GM18517 (cell line): ENCODE data around the gene PCBP3.
"Not testable (repeated sequence)": the region's sequence is repeated elsewhere in the genome, so short reads cannot be mapped to it uniquely, and the experiment has no call there.

Experiments
- ATAC-seq: cut with Tn5 transposase; IDR thresholded peaks from one replicate; pipeline ENCODE4 v1.9.1; 2021; ENCODE audit warnings: mild to moderate bottlenecking, moderate library complexity; ENCODE audit not compliant: unreplicated experiment

PCBP3 gene

GRCh38 chr21:45612665-45613019, 30.9 kb upstream of the PCBP3 start:
- ATAC-seq: not testable (repeated sequence)

- ATAC-seq: no peak
Measured at GRCh38 chr21:45613396-45613795, 30.1 kb upstream of the PCBP3 start.

GRCh38 chr21:45613881-45614280, 29.6 kb upstream of the PCBP3 start:
- ATAC-seq: no peak

DNA sequence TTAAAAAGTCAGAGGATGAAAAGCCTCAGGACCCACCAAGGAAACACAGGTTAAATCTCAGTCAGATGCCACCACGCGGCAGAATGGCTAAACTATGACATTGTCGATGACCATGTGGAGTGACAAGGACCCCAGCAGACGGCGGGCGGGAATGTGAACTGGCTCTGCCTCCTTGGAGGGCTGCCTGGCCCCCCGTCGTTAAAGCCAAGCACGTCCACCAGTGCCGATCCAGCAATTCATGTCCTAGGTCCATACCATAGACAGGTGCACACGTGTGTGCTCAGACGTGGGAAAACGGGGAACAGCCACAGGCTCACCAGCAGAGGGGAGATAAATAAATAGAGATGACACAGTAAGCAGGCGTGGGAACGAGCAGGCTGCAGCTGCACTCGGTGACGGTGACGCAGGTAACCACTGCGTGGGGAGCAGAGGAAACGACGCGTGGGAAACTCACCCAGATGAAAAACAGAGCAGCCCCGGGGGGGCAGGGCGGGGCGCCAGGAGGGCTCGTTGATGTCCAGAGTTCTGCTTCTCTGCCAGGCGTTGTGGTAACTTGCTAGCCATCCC, 28.3 kb upstream of the PCBP3 start:
- ATAC-seq: no peak

GRCh38 chr21:45617021-45617921, 26.3 kb upstream of the PCBP3 start:
- no peak for ATAC-seq

- ATAC-seq: no peak
Measured at GRCh38 chr21:45618287-45618686, 25.2 kb upstream of the PCBP3 start.

DNA sequence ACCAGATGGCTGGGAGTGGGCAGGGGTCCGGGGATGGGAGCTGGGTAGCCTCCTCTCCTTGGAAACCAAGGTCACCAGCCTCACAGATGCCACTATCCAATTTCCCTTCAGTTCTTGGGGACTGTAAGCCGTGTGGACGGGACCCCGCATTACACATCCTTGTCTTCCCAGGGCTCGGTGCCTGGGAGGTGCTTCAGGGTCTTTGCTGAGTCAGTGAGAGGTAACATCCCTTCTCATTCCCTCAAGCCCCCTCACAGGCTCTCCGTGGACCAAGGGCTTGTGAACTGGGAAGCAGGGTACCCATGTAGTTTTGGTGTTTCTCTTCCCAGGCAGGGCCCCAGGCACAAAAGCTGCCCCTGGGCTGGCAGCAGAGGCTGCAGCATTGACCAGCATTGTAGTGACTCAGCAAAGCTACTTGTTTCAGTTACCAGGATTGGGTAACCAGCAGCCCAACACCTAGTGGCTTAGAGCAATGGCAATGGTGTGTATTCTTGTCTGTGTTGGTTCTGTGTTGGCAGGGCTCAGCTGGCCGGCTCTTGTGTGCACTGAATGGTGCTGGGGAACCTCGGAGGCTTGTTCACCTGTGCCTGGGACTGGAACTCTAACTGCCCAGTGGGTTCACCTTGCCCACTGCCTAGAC, 24.6 kb upstream of the PCBP3 start:
- no peak for ATAC-seq

DNA sequence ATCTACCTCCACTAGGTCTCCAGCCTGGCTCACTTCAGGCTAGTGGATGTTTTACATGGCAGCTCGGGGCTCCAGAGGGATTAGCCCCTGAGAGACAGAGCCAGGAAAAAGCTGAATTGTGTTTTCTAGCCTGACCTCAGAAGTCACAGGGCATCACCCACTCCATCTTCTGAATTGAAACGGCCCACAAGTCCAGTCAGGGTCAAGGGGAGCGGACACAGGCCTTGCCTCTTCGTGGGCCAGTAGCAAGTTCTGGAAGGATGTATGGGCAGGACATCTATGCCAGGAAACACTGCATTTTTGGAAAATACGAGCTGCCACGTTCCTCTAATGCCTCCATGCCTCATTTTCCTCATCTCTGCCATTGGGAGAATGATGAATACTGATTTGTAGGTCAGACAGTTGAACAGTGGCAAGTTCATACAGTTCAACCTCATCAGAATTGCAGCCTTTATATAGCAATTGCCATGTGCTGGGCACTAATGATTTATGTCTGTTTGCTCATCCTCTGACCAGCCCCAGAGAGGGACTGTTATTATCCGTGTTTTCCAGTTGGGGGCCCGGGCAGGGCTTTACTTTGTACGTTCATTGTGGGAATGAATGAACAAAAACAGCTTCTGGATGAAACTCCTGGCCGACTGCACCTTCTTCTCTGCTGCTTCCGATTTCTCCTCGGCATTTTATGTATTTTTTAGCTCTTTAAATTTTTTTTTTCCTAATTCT, 23.2 kb upstream of the PCBP3 start:
- no peak for ATAC-seq

DNA sequence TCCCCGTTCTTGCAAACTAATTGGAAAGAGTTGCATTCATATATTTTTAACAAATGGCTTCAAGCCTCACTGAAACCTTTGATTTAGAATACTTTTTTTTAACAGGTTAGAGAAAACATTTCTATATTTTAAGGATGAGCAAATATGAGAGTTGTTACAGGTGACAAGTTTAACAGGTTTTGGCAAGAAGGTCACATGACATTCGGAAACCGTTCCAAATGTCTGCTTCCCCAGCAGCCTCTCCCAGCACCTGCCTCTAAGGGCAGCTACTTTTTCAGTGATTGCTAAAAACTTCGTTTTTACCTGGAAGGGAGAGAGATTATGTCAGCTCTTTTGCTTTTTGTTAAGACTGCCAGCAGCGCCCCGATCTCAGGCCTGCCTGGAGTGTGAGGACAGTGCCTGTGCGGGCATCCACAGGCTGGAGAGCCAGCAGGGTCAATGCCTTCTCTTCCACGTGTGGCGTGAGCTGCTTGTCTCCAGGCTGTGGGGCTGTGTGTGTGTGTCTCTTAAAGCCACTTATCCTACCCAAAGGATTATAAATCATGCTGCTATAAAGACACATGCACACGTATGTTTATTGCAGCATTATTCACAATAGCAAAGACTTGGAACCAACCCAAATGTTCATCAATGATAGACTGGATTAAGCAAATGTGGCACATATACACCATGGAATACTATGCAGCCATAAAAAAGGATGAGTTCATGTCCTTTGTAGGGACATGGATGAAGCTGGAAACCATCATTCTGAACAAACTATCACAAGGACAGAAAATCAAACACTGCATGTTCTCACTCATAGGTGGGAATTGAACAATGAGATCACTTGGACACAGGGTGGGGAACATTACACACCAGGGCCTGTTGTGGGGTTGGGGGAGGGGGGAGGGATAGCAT, 21.8 kb upstream of the PCBP3 start:
- ATAC-seq: not testable (repeated sequence)

DNA sequence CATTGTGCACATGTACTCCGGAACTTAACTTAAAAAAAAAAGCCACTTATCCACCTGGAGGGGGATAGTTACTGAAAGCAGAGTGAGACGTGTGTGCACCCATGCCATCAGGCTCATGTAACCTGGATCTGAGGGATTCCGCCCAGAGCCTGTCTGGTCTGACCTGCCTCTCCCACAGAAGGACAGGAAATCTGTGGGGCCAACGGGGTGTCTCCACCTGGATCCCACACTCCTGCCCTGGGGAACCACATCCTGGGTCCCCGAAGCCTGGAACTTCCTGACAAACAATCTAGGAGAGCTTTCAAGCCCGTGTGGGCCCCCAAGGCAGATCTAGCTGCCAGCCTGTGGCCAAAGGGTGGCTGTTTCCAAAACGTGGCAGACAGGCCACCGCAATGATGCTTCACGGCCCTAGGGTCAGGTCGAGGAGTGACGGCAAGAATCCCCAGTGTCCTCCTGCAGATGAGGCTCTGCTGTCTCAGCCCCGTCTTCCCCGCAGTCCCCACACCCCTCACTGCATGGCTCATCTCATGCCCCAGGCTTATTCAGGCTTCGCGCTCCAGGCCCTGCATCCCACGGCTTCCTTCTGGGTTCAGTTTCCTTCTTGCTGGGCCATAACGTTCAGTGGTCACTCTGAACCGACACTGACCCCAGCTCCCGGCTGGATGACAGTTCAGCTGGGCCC, 21.0 kb upstream of the PCBP3 start:
- no peak for ATAC-seq

GRCh38 chr21:45623436-45623835, 20.1 kb upstream of the PCBP3 start:
- no peak for ATAC-seq

GRCh38 chr21:45626127-45626526, 17.4 kb upstream of the PCBP3 start:
- not testable (repeated sequence) for ATAC-seq

GRCh38 chr21:45629046-45629981, 14.2 kb upstream of the PCBP3 start:
- no peak for ATAC-seq

DNA sequence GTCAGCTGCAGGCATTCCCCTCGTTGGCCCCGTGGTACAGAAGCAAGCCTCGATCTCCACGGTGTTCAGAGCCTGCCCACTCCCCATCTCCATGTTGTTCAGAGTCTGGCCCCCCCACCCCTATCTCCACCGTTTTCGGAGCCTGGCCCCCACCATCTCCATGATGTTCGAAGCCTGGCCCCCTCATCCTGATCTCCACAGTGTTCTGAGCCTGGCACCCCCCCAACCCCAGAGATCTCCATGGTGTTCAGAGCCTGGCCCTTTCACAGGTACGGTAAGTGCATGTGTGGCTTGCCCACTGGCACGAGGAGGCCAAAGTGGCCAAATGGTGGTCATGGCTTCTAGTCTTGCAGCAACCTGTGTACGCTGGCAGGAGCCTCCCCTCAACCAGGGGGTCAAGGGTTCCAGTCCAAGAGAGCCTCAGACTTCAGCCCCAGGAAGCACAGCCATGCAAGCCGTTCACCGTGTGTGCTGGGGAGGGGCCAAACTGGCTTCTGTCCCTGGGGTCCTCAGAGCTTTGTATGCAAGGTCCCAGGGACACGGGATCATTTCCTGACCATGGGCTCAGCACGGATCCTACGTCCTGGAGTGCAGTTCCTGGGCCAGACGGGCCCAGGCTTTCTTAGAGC, 13.3 kb upstream of the PCBP3 start:
- no peak for ATAC-seq

DNA sequence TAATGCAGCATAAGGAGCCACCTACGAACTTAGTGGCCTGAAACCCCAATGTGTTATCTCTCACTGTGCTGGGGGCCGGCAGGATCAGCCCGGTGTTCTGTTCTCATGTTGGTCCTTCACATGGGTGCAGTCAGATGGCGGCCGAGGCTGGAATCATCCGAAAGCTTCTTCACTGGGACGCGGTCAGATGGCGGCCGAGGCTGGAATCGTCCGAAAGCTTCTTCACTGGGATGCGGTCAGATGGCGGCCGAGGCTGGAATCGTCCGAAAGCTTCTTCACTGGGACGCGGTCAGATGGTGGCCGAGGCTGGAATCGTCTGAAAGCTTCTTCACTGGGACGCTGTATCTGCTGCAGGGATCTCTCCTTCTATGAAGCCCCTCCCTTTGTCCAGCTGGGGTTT, 12.6 kb upstream of the PCBP3 start:
- no peak for ATAC-seq

DNA sequence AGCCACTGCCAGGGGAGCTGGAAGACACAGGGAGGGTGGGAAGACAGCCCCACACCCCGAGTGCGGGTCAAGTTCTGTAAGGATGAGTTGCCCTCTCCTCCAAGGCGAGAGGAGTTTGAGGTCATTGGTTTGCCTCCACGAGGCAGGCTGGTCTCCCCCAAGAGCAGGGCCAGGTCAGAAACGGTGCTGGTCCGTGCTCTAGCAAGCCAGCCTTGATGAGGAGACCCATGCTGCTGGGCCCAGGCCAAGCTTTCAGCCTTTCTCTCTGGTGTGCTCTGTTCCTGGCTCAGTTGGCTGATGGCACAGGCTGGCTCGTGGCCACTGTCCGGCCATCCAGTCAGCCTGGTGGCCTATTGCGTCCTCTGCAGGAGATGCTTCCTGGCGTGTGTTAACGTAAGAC, 12.0 kb upstream of the PCBP3 start:
- no peak for ATAC-seq

DNA sequence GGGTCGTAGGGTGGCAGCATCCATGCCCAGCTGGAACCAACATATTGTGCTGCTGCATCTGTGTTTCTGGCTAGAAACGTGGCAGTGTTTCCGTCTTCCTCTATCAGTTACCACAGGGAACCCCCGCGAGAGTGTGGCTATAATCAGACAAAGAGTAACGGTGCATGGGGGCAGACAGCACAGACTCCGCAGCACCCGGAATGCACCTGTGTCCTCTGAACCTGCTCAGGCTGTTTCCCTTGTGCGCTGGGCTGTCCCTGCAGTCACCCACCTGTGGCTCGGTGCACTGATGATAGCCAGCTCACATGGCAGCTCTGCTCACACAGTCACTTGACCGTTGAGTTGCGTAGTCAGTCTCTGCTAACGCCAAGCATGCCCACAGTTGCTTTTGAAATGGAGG, 11.4 kb upstream of the PCBP3 start:
- no peak for ATAC-seq

- no peak for ATAC-seq
Measured at GRCh38 chr21:45632637-45633251, 10.8 kb upstream of the PCBP3 start.
